Stimulated activated CD4-positive, alpha-beta T cell treated with anti-CD3 and anti-CD28 coated beads, Interleukin-15, amount 100 ng/mL, for 24 hours (primary cell): ENCODE measurements around the gene TNFAIP2.
"Not testable (repeated sequence)": the region's sequence is repeated elsewhere in the genome, so short reads cannot be mapped to it uniquely, and the experiment has no call there.

Experiments used
- DNase-seq: peaks from one replicate; pipeline ENCODE4 v3.0.0-alpha.2; 2020

TNFAIP2 gene

DNA sequence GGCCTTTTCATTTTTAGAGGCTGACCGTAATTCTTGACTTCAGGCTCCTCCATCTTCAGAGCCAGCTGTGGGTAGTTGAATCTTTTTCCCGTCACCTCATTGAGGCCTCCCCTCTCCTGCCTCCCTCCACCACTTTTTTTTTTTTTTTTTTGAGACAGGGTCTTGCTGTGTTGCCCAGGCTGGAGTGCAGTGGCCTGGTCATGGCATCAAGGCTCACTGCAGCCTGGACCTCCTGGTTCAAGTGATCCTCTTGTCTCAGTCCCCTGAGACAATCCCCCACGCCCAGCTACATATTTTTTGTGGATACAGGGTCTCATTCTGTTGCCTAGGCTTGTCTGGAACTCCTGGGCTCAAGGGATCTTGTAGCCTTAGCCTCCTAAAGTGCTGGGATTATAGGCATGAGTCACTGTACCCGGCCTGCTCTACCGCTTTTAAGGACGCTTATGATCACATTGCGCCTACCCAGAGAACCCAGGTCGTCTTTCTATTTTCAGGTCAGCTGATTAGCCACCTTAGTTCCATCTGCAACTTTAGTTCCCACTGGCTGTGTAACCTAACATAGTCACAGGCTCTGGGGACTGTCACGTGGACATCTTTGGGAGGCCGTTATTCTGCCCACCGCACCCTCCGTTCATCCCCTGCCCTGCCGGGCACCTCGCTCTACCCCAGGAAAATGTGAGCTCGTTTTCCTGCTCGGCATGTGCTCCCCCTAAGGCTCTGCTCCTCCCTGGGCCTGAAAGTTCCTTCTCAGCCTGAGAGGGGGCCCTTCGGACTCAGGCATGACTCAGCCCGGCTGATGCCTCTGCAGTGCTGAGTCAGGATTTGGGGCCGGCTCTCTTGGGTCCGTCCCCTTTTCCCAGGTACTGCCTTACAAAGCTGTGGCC, 13.4 kb downstream of the TNFAIP2 start:
- no peak for DNase-seq

DNA sequence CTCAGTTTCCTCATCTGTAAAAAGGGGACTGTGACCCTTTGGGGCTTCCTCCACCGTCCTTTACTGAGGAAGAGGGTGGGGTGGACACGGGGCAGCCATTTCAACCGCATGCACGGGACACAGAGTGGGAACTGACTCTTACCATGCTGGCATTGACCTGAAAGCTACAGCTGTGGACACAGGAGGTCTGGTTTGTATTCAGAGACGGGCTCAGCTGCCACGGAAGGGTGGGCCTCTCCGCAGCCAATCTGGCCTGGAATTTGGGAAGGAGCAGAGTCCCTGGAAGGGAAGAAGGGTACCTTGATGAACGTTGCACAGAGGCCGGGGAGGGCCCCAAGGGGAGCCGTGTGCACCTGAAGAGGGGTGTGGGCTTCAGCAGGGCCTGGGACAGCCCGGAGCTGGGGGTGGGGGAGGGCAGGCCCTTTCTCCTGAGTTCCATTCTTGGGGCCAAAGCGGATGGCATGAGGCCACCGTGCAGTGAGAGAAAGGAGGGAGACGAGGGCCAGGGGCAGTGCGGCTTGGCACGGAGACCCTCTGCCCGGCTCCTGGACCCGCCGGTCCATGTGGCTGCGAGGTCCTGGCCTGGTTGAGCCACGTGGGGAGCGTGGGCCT, 14.5 kb downstream of the TNFAIP2 start:
- no peak for DNase-seq

DNA sequence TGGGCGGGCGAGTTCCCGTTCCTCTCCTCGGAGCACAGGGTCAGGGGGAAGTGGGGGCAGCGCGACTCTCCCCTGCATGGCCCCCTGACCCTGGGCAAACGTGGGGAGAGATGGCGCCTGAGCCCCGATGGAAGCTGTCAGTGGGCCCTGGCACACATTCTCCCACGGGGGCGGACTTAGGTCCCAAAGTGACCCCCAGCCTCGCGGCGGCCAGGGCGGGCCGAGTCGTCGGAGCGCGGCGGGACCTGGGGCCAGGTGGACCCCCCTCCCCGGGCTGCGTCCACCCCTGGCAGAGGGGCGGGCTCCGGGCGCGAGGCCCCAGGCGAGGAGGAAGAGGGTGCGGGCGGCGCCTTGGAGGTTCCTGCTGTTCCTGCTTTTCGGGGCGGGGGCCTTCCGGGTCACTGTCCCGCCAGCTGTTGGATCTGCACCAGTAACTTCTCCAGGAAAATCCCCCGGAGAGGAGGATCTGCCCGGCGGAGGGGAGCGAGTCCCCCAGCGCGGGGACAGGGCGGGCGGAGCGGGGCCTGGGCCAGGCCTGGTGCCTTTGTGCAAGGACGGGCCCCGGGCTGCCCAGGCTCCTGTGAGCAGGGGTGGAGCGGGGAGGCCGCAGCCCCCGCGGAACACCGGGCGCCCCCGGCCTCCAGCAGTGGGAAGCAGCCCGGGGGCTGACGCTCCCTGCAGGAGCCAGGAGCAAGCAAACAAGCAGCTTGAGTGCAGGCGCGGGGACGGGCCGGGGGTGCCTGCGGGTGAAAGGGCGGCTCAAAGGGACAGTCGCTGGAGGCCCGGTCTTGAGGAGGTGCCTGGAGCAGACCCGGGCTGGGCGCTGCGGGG, 15.3 kb downstream of the TNFAIP2 start:
- no peak for DNase-seq

DNA sequence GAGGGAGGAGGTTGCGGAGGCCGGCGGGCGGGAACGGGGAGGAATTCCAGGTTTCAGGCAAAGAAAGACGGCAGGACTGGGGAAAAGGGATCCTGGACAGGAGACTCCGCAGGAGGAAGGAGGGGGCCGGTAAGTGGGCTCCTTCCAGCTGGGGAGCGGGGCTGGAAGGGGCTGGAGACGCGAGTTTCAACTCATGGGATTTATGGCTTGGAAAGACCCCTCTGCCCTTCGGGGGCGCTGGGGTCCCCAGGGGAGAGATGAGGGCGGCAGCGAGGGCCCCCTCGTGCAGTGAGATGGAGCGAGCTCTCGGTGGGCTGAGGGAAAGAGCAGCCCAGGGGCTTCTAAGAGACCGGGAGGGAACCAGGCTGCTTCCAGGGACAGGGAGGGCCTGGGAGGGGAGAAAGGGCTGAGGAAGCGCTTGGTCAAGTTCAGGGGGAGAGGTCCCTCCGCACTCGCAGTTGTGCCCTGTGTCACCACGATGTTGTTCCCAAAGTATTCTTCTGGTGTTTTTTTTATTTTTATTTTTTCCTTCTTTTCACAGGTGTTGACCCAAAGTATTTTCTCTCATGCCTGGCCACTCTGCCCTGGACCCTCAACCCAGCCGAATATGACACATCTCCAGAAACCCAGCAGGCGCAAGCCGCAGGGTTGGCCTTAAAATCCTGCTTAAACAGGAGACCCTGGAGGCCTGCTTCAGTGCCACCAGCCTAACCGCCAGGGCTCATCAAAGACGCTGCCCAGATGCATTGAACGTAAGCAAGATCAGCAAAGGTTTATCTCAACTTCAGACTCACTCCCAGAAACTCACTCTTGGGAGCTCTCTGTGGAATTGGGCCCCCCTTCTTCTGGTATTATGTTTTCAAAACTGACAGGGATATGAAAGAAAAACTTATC, 16.1 kb downstream of the TNFAIP2 start:
- no peak for DNase-seq

DNA sequence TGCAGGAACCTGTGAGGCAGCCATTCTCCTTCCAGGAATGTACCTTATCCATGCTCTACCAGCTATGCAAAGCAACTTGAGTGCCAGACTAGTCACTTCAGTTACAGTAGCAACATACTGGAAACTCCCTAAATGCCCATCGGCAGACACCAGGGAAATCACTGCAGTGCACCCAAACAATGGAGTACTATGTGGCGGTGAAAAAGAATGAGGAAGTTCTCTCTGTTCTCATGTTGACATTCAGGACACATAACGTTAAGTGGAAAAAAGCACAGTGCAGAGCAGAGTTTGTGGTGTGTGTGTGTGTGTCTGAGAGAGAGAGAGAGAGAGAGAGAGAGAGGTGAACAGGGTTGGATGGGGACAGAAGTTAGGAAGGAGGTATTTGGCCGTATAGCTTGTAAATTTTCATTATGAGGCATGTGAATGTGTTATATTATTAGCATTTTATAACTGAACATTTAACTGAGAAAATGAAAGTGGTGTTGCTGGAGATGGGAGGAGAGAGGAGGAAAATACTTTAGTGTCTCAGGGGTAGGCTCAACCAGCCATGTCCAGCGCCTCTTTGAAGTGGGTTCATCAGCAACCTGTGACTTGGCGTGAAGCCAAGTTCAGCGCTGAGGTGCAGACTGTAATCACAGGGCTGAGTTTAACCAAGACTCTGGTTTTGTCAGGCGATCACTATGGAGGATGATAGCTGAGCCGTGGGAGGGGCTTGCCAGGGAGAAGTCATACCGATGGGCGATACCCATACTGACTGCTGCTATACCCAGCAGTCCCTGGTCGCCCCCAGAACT, 17.3 kb downstream of the TNFAIP2 start:
- DNase-seq = no peak

DNA sequence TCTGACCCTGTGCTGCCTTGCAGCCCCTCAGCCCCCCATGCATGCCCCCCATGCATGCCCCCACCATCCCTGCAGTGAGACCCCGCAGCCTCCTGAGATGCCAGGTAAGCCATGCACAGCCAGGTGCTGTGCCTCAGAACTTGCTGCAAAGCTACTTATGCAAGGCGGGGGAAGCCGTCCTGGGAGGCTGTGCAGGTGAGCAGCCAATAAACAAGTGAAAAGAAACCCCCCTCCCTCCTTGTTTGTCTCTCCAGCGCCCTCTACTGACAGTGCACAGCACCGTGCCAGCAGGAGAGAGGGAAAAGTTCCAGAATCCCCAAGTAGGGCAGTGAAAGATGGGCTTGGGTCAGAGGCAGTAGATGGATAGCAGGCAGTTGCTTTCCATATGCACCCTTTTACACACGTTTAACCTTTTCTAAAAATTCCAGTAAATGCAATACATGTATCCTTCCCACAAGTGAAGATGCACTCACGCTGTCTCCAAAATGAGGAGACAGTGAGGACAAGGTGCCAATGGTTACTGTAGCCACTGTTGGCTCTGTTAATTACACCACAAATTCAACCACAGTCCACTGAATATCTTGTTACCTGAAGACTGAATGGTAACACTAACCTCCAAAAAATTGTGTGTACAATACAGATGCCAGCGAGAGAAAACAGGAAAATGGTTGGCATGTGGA, 18.0 kb downstream of the TNFAIP2 start:
- peak; percentile 55 for DNase-seq

DNA sequence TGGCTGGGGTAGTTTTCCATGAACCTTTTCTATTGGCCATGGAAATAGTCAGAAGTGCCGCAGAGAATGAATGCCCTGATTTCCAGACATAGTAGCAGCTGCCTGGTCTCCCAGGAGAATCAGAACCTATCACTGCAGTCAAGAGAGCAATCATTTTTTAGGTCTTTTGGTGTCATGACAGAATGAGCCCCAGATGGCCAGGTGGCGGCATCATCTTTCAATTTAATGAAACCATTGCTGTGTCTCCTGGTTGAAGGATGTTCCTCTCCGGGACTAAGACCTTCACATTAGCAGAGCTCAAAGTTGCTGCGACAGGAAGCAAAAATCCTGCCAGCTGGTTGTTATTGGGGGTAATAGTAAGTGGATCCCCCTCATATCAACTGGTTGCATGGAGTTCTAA, 18.8 kb downstream of the TNFAIP2 start:
- DNase-seq = no peak

DNA sequence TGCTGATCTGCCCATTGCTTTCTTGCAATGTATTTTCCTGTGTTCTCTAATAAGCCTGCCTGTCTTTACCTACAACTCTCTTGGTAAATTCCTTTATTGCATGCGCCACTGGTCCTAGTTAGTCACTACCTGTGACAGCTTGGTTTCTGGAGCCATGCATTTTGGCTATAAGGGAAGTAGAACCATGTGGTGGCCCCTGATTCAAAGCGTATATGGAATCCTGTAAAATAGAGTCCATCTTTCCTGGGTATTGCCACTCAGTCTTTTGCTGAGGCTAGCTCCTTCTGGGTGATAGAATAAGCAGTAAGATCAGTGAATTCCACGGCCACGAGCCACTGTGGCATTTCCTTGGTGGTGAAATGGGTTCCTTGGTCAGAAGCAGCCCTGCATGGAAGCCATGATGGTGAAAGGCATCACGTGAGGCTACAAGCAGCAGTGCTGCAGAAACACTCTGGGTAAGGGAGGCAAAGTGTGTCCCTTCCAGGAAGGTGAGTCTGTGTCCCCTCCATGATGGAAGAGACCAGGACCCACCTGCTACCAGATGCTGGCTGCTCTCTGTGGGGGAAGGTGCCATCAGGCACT, 19.6 kb downstream of the TNFAIP2 start:
- DNase-seq = no peak

DNA sequence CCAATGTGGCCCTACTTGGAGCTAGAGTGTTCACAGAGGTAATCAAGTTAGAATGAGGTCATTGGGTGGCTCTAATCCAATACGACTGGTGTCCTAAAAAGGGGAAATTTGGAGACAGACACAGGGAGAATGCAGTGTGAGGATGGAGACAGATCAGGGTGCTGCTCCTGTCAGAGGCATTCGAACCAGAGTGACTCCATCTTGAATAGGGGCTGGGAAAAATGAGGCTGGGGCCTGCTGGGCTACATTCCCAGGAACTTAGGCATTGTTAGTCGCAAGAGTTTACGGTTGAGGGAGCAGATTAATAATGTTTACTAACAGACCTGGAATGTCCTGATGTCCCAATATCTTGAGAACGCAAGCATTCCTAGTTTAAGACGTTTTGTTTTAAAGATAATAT, 20.2 kb downstream of the TNFAIP2 start:
- DNase-seq = no peak

DNA sequence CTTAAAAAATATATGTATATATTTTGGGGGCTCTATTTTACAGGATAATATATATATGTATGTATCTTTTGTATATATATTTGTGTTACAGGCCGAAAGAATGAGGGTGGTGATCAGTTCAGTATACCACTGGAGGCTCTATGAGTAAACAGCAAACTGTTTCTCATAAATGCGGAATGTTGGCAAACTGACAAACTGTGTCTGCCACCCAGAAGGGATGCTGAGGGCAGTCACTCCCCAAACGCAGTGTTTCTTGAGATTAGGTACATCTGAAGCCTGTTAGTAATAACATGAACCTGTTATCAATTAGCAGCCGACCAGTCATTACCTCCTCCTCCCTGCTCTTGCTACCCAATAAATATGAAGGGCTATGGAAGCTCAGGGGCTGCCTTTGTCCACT, 20.8 kb downstream of the TNFAIP2 start:
- no peak for DNase-seq

DNA sequence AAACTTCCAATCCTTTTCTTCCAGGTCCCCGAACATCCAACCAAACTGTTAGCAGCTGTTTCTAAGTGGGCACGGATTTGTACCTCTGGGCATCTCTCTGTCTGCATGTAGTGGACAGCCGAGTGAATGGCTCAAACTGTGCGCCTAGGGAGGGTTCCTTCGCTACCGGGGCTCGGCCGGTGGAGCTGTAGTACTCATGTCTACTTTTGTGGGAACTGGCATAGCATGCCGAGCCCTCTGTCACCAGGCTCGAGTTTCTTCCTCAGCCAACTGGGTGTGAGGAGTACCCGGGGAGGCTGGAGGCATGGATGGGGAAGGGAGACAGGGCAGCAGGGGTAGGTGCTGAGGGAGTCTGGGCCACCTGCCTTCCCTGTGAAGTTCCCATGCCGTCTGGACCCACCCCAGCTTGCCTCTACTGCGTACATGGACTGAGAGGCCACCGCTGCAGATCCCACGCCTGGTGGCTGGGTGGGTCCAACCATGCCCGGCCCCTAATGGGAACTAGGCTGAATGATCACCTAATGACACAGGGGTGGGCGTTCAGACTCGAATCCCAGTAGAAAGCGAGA, 23.0 kb downstream of the TNFAIP2 start:
- no peak for DNase-seq

DNA sequence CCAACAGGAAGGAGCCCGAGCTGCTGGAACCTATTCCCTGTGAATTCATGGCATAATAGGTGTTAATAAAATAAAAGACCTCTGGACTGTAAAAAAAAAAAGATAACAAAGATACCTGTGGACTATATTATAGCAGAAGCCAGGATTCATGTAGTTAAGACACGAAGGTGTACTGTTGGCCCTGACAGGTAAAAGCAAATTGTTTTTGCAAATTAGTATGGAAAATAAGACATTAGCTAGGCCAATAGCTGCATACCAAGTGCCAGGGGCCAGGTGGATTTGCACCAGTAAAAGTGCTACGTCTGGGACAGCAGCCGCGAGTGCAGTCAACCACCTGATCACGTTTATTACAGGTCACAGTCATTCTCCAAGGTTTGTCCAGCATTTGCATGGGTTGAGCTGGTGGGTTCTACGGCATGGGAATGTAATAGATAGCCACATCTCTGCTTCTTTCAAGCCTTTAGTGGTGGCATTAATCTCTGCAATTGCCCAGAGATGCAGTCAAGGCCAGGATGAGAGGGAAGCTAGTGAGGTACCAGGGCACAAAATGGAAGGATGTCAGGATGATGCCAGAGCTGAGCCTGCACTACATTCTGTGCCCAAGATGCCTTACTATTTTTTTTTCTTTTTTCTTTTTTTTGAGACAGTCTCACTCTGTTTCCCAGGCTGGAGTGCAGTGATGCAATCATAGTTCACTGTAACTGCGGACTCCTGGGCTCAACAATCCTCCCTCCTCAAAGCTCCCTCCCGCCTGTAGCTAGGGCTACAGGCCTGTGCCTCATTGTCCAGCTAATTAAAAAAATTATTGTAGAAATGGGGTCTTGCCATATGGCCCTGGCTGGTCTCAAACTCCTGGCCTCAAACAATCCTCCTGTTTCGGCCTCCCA, 26.3 kb downstream of the TNFAIP2 start:
- no peak for DNase-seq

DNA sequence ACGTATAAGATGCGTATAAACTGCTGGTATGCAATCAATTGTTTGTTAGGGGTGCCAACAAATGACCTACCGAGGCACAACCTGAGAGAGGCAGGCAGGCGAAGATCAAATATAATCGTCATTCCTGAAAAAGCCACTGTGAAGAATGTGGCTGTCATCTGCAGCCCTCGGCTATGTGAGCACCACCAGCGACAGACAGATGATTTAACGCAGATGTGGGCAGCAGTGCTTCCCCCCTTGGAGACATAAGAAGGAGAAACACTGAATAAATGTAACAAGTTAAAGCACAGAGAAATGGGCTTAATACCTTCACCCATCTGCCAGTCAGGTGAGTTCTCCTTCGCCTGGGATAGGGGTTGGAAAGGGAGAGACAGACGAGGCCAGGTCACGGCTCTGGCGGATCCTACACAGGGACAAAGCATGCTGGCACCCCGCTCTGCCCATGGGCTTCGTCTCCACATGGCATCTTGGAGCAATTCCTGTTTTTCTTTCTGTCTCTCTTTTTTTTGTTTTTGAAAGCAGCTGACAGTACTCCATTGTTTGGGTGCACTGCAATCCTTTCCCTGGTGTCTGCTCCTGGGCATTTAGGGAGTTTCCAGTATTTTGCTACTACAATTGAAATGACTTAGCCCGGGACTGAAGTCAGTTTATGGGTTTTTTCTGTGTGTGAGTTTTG, 28.1 kb downstream of the TNFAIP2 start:
- DNase-seq = no peak

DNA sequence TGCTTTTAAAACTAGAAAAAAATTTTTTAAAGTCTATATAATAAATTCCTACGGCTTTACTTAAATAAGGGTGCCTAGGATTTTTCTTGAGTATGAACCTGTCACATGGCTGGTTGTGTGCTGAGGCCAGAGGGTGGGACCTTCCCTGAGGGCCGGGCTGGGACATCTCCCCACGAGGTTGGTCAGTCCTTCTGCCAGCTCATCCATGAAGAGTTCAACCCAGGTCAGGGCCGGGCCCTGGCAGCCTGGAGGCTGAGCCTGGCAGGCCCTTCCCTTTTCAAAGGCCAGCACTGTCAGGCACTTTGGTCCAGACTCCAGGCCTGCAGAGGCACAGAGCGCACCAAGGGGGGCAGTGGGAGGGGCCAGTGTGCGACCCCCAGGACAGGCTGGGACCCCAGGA, 31.7 kb downstream of the TNFAIP2 start:
- DNase-seq = no peak

DNA sequence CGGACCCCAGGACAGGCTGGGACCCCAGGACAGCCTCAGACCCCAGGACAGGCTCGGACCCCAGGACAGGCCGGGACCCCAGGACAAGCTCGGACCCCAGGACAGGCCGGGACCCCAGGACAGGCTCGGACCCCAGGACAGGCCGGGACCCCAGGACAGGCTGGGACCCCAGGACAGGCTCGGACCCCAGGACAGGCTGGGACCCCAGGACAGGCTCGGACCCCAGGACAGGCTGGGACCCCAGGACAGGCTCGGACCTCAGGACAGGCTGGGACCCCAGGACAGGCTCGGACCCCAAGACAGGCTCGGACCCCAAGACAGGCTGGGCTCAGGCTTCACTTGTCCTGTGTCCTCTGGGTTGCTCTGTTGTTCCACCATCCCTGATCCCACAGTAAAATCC, 32.2 kb downstream of the TNFAIP2 start:
- not testable (repeated sequence) for DNase-seq

DNA sequence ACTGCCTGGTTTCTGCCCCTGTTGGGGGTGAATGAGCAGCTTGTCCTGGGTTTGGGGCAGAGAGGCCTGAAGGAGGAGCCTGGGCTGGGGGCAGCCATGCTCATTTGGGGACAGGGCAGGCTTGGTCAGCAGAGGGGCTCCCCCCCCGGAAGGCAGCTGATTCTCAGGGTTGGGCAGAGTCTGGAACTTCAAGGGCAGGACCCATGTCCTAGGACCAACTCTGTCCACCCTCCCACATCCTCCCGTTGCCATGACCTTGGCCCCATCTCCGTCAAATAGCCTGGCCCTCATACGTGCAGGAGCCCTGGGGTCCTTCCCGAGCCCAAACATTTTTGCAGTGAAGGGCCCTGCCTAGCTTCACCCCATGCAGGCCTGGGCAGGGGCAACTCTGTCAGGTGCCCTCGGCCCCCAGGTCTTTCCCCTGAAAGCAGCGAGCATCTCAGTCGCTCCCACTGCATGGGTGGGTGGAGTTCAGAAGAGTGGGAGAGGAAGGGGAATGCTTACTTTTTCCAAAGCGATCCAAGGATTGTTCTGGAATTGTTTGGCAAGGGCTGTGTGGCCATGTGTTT, 32.6 kb downstream of the TNFAIP2 start:
- DNase-seq = no peak

DNA sequence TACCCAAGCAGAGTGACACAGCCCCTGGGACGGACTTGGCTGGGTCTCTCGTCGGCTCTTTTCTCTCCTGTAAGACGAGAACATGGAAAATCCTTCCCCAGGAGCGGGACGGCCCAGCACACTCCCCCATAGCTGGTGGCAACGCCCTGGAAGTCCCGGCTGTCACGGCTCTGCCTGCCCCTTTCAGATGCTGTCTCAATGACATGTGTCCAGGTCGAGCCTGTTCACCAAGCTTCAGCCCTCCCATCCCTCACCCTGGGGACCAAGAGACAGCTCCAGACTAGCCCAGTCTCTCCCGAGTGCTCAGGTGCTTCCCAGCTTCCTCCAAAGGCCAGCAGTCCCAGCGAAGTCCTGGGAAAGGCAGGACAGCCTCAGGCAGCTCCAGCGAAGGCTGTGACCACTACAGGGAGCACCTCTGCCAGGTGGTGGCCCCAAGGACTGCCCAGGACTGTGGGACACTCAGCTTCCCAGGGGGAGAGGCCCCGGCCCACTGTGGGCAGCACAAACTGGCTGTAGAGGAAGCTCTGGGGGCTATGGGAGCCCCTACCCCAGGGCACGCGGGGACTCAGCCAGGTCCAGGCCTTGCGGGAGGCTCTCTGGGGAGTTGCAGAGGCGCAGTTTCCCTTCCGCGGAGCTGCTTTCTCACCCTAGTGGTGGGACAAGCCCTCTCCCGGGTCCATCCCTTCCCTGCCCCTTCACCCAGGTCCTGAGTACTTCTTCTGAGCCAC, 33.6 kb downstream of the TNFAIP2 start:
- DNase-seq = no peak

DNA sequence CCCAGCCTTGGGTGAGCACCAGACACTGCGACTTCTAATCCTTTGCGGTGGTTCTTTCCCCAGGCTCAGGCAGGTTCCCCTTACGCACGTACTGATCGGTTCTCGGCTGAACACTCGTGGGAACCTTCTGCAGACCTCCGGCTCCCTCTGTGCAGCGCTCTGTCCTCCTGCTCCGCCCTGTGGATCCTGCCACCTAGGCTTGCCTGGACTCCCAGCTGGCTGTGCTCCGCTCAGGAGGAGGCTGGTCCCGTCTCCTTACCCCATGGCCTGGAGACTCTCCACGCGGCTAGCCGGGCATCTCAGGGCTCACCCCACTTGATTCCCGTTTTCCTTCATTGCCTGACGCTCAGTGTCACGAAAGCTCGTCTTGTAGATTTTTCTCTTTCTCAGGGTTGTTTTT, 34.7 kb downstream of the TNFAIP2 start:
- no peak for DNase-seq
